HG03066 (cell line): ENCODE results near the gene MCRS1.

Experiments
- ATAC-seq: cut with Tn5 transposase; IDR thresholded peaks from one replicate; pipeline ENCODE4 v1.9.1; 2021; ENCODE audit warnings: low read depth; ENCODE audit not compliant: unreplicated experiment

MCRS1 gene

DNA sequence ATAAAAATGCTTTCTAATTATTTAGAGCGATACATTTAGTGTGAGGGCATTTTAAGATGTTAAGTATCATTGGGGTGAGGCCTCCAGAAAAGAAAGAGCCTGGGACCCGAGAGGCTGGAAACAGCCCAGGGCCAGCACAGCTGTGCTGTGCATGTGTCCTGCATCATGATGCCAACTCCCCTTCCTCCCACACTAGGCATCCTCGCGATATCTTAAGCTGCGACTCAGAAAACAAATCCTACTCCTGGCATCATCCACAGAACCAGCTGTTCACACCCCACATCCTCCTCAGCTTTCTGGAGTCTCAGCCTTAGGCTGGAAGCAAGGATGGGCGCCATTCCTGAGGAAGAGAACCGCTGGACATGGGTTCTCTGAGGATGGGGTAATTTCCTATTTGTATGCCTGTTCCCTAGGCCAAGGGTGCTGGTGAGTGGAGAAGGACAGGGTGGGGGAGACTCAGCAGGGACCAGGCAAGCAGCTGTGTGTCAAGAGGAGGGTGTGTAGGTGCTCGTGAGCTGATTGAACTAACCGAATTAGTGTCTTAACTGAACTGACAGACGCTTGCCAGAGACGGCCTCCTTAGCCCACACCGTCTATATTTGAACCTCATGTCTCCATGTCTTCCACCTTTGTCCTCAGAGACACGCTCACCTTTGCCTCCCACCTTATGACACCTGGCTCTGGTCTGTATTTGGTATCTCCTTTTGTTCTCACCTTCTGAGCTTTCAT lies 15.6 kb upstream of the MCRS1 start:
- ATAC-seq: no peak

DNA sequence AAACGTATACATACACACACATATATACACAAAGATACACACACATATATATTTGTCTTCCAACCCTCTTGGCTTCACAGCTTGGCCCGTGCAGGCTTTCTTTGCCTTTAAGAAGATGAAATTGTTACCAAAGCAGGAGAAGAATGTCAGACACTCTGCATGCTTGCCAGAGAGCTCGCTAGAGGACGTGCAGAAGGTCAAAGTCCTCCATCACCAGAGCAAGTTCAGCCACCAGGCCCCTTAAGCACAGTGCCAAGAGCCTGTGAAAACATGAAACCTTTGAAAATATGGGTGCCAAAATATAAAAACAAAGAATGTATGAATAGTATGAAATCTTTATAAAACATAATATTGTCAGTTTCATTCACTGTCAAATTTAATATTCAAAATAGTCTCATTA lies 14.9 kb upstream of the MCRS1 start:
- ATAC-seq: no peak

- ATAC-seq: no peak
These were observed 14.3 kb upstream of the MCRS1 start for GRCh38 chr12:49582201-49582600.

GRCh38 chr12:49580572-49581535 lies 12.9 kb upstream of the MCRS1 start:
- ATAC-seq: no peak

GRCh38 chr12:49578471-49579112 lies 10.7 kb upstream of the MCRS1 start:
- no peak for ATAC-seq

DNA sequence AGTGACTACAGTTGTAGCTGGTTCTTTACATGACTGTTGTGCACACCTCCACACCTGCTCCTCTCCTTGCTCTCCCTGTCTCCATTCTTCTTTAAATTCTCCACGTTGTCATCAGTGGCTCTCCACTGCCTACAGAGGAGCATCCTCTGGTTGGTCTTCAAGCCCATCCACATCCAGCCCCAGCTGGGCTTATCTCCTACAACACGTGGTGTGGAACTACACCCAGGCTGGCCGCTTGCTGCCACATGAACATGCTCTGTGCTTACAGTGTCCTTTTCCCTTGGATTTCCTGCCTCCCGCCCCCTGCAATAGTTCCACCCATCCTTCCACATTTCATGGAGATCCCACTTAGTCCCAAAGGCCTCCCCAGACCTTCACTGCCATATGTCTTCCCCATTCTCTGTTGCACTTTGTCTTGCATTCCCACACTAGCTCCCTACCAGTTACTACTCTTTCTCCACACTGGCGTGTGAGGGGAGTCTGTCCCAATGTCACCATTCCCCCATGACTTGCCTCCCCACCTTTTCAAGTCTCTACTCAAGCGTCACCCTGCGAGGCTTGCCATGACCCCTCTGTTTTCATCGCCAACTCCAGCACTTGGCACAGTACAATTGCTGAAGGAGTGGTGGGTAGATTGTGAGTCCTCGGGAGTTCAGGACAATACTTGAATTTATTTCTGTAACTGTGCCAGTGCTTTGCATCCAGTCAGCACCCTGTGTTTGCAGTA lies 9.8 kb upstream of the MCRS1 start:
- ATAC-seq: no peak

GRCh38 chr12:49568442-49569162 lies 660 bp upstream of the MCRS1 start:
- ATAC-seq: peak; percentile 13

DNA sequence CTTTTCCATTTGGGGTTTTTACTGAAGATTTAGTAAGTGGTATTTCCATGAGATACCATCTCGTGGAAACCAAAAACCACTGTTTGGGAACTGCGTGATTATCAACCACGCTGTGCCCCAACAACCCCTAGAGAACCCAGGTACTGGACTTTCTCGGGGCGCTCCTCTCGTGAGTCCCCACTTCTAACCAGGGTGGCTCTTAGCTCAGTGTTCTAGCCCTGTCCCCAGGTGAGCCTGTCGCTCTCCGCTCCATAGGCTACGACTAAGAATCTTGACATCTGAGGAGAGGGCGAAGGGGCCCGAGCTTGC lies 686 bp downstream of the MCRS1 start:
- peak; percentile 6 for ATAC-seq

GRCh38 chr12:49566361-49566760 lies 1.6 kb downstream of the MCRS1 start:
- ATAC-seq: no peak

GRCh38 chr12:49565406-49566265 lies 2.3 kb downstream of the MCRS1 start:
- ATAC-seq: no peak

- ATAC-seq: no peak
These were observed 3.1 kb downstream of the MCRS1 start for GRCh38 chr12:49564686-49565405.

DNA sequence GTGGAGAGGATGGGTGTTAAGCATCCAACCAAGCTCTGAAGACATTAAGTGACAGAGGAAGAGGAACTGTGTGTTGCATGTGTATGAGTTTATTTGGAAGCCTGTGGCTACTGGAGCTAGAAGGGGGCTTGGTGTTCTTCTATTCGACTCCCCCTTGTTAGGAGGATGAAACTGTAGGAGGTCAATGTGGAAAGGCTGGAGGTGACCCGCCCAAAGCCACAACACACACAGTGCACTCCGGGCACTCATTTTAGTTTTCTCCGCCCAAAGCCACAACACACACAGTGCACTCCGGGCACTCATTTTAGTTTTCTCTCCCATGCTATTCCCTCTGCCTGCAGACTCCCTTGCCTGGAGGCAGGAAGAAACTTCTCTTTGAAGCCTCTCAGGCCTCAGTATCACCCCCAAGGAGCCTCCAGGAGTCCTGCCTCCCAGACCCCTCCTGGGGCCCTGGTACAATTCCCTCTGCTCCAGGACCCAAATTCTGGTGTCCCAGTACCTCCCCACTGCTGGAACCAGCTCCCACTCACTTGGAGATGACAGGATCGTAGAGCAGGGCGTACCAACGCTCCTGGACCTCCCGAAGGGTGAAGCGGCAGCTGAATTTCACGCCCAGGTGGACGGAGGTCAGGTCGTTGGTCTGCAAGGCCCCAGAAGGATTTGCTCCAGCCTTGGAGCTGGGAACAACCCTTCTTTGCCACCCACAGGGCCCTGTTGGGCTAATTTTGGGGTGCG lies 3.8 kb downstream of the MCRS1 start:
- no peak for ATAC-seq

DNA sequence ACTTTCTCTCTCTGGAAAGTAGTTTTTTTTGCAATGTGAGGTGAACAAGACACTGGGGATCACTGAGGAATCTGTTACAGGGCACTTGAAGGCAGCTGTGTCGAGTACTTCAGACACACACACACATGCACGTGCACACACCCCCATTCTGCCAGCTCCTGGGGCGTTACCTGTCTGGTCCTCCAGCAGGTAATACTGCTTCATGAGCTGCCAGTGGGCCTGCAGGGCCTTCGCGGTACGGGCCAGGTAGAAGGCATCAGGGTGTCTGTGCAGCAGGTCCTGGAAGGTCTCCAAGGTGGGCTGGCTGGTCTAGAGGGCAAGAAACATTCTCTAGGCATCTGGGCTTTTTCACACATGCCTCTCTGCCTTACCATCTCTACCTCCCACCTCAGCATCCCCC lies 5.1 kb downstream of the MCRS1 start:
- no peak for ATAC-seq

DNA sequence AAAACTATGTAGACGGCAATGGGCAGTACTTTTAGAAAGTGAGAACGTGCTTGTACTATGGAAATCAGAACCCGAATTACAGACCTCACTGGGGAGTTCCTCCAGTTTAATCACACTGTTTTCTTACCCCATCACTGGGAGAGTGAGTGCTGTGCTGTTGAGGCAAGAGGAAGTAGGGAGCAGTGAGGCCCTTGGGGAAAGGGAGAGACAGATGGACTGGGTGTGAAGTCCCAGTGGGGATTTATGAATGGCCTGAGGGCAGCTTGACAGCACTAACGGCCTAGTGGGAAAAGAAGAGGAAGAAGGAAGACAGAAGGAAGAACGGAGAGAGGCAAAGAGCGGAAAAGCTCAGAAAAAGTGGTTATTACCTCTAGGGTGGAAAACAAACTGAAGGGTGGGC lies 5.7 kb downstream of the MCRS1 start:
- no peak for ATAC-seq

DNA sequence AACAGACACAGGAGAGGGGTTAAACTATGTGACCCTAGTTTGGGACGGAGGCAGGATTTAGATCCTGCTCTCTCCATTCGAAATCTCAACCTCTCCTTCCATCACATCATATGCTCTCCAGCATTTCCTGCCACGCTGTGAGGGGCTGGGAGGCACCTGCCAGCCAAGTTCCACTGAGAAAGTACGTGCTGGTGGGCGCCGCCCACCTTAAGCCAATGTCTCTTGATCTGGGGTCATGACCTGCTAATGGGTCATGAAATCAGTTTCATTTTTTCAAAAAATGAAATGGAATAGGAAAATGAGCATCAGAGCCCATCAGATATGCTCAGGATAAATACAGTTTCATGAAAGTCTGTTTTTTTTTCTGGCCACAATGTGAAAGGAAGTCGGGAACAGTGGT lies 7.2 kb downstream of the MCRS1 start:
- no peak for ATAC-seq

DNA sequence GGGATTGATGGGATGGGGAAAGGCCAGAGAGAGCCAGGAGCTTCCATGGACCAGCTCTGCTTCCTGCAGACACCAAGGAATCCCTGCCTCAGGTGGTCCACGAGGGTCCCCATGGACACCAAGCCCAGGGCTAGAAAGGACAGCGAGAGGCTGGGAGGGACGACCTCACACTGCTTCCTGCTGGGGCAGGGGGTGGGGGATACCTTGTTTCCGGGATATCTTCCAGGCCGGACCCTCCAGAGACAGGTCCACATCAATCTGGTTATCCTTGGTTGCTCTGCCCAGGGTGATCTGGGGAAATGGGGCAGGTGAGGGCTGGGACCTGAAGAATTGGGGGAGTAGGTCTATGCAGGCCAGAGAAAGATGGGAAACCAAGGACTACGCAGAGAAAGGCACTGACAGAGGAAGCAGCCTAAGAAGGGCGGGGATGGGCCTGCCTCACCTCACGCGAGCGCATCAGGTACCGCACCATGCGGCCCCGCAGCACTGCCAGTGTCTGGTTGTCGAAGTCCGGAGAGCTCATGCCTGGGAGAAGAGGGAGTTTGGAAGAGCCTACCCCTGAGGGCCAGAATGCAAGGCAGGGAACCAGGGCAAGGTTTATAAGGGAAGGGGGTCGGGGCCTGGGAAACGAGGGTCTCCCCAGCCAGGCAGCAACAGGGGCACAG lies 8.8 kb downstream of the MCRS1 start:
- ATAC-seq: no peak

DNA sequence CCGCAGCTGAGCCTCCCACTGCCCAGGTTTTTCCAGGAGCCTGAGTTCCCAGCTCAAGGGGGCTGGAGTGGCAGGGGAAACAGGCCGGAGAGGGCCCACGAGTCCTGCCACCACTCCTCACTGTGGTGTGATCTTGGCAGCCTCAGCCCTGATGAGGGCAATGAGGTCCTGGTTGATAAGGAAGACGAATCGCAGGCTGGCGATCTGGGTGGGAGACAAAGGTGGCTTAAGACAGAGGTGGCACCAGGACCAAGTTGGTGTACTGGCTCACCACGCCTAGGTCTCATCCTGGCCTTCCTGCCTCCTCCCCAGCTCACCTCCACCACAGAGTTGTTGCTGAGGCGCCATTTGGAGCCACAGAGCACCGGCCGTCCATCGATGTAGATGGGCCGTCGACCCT lies 9.4 kb downstream of the MCRS1 start:
- ATAC-seq: no peak

GRCh38 chr12:49557917-49558215 lies 10.1 kb downstream of the MCRS1 start:
- ATAC-seq: no peak
